ENCODE data around the gene RSPO1. TPM values are rescaled to one million over a fixed set of nuclear protein-coding genes. Genes with fewer than 3 reads are reported as not detected.

RSPO1 gene
- total and polyA plus RNA-seq, 7 donors: 0.41 to 2.2 (median 0.82) TPM

GRCh38 chr1:37599940-37600339 is 34.8 kb downstream of the RSPO1 start:
- H3K4me1 ChIP-seq: peaks cover 0 to 11% (median 5%) of the 10 kb centered on the region in 4 donors
- no peak overlapping the region for H3K27ac ChIP-seq
- H3K27me3 ChIP-seq: no peaks in the 10 kb centered on the region
- no peaks in the 10 kb centered on the region for H3K9me3 ChIP-seq
- no peak for DNase-seq
- H3K36me3 ChIP-seq: no peaks in the 10 kb centered on the region
- TF ChIP-seq EP300 (IDR thresholded peaks at IDR 0.05): no peak
- TF ChIP-seq POLR2AphosphoS5 (IDR thresholded peaks at IDR 0.05): no peak
- no peak for TF ChIP-seq CTCF (IDR thresholded peaks at IDR 0.05)
- no peak for TF ChIP-seq POLR2A (IDR thresholded peaks at IDR 0.05)
- no peak overlapping the region for H3K4me3 ChIP-seq
- intact Hi-C loops (cut with DNase I): loop anchor here (5.0 kb wide), 1 partner anchor 92 kb away; the partner anchor contains the start of gene CDCA8
- 53 to 70% methylated on average over 5 of the region's 5 CpGs for WGBS, 2 donors

- H3K4me3 ChIP-seq: peak overlapping the region; percentile 75 to 84 (median 80)
- peak overlapping the region; percentile 83 to 85 (median 83) for H3K27ac ChIP-seq
- intact Hi-C loops (cut with DNase I): loop anchor here (5.0 kb wide), 1 partner anchor 96 kb away; the partner anchor contains the start of gene CDCA8
- no peaks in the 10 kb centered on the region for H3K27me3 ChIP-seq
- 1 to 4% methylated on average over 3 of the region's 3 CpGs for WGBS, 2 donors
- no peaks in the 10 kb centered on the region for H3K9me3 ChIP-seq
- no peak for DNase-seq
- peaks cover 0 to 27% (median 16%) of the 10 kb centered on the region in 4 donors for H3K4me1 ChIP-seq
- peaks cover 0 to 21% (median 5%) of the 10 kb centered on the region in 4 donors for H3K36me3 ChIP-seq
- TF ChIP-seq CTCF (IDR thresholded peaks at IDR 0.05): no peak
- TF ChIP-seq POLR2AphosphoS5 (IDR thresholded peaks at IDR 0.05): no peak
- TF ChIP-seq EP300 (IDR thresholded peaks at IDR 0.05): no peak
- no peak for TF ChIP-seq POLR2A (IDR thresholded peaks at IDR 0.05)
Observed at GRCh38 chr1:37596182-37596667, 38.5 kb downstream of the RSPO1 start.

GRCh38 chr1:37595440-37596181 is 39.1 kb downstream of the RSPO1 start, which contains the start of gene GNL2:
Gene GNL2, minus strand, starts transcription at chr1:37595937. Its CDS starts 115 bp downstream, at chr1:37595822.
- H3K27me3 ChIP-seq: no peaks in the 10 kb centered on the region
- peak within 1 kb of the TSS; percentile 75 to 84 (median 80) for H3K4me3 ChIP-seq
- H3K36me3 ChIP-seq: peaks cover 0 to 28% (median 9%) of the 10 kb centered on the region in 4 donors
- intact Hi-C loops (cut with DNase I): loop anchor here (2.0 to 5.0 kb wide), 2 partner anchors 41 to 97 kb away; partner anchors contain the start of genes CDCA8 and SNIP1
- peaks cover 0 to 27% (median 16%) of the 10 kb centered on the region in 4 donors for H3K4me1 ChIP-seq
- peak within 1 kb of the TSS; percentile 83 to 85 (median 83) for H3K27ac ChIP-seq
- TF ChIP-seq EP300 (IDR thresholded peaks at IDR 0.05): peak in 1 of 4 donors; percentile 67
- TF ChIP-seq POLR2AphosphoS5 (IDR thresholded peaks at IDR 0.05): peak; percentile 89 to 97 (median 94)
- peak; percentile 68 to 79 for TF ChIP-seq POLR2A (IDR thresholded peaks at IDR 0.05)
- no peak for TF ChIP-seq CTCF (IDR thresholded peaks at IDR 0.05)
- DNase-seq: peak; percentile 99
- WGBS, 2 donors: 0% methylated on average over 51 of the region's 51 CpGs
- H3K9me3 ChIP-seq: no peaks in the 10 kb centered on the region

GRCh38 chr1:37593726-37594125 is 41.0 kb downstream of the RSPO1 start:
- no peak overlapping the region for H3K4me3 ChIP-seq
- H3K4me1 ChIP-seq: peaks cover 0 to 27% (median 16%) of the 10 kb centered on the region in 4 donors
- WGBS, 2 donors: 95 to 98% methylated on average over 6 of the region's 6 CpGs
- peaks cover 4 to 46% (median 25%) of the 10 kb centered on the region in 4 donors for H3K36me3 ChIP-seq
- TF ChIP-seq POLR2A (IDR thresholded peaks at IDR 0.05) (no peak), POLR2AphosphoS5 (IDR thresholded peaks at IDR 0.05) (no peak), EP300 (IDR thresholded peaks at IDR 0.05) (no peak), CTCF (IDR thresholded peaks at IDR 0.05) (no peak)
- intact Hi-C loops (cut with DNase I): loop anchor here (2.0 kb wide), 1 partner anchor 39 kb away; the partner anchor contains the start of gene SNIP1
- no peaks in the 10 kb centered on the region for H3K27me3 ChIP-seq
- DNase-seq: no peak
- no peaks in the 10 kb centered on the region for H3K9me3 ChIP-seq
- no peak overlapping the region for H3K27ac ChIP-seq
